Measurements from ENCODE around the gene PRDM16. TPM values are rescaled to one million over a fixed set of nuclear protein-coding genes. Genes with fewer than 3 reads are reported as not detected.

The PRDM16 gene
- total RNA-seq, 1 donor from 2014 or later: 0.43 TPM

DNA sequence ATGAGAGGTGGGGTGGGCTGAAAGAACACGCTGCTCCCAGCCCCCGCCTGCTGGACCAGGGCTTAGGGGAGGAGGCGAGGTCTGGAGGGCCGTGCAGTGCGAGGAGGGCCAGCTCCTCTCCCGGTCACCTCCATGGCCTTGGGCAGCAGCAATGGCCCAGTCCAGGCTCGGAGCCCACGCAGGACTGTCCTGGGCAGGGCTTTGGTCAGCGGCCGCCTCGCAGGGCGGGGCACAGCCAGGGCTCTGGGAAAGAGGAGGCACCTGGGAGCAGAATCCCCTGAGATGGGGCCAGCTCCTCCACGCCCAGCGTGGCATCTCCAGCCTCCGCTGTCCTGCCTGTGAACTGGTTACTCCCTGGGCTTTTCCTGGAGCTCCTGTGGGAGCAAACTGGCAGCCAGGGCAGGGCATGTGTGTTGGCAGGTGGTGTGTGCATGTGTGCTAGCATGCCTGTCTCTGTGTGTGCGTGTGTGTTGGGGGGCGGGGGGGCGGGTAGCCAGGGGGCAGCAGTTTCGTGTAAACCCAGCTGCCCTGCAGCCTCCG lies 412.9 kb downstream of the PRDM16 start:
- H4K20me1 ChIP-seq (ENCODE audit: insufficient read depth, low read length): no peaks in the 10 kb centered on the region
- H3K9ac ChIP-seq (ENCODE audit: low read length): no peak overlapping the region
- peaks cover 3% of the 10 kb centered on the region for H3K27me3 ChIP-seq (ENCODE audit: insufficient read depth, low read length)
- peaks cover 1% of the 10 kb centered on the region for H3K4me1 Mint-ChIP-seq (ENCODE audit: low read depth, unreplicated experiment)
- H3K36me3 ChIP-seq (ENCODE audit: insufficient read depth, low read length): no peaks in the 10 kb centered on the region
- H3K4me2 ChIP-seq (ENCODE audit: low read length): no peak overlapping the region
- no peak overlapping the region for H3K4me3 ChIP-seq (ENCODE audit: insufficient read depth, low read depth, low read length)
- no peak overlapping the region for H3K27ac Mint-ChIP-seq (ENCODE audit: unreplicated experiment)
- no peak for FAIRE-seq
- no peak for TF ChIP-seq EZH2 (IDR thresholded peaks at IDR 0.05; ENCODE audit: insufficient read depth, low read length)
- TF ChIP-seq, protein P1, sequence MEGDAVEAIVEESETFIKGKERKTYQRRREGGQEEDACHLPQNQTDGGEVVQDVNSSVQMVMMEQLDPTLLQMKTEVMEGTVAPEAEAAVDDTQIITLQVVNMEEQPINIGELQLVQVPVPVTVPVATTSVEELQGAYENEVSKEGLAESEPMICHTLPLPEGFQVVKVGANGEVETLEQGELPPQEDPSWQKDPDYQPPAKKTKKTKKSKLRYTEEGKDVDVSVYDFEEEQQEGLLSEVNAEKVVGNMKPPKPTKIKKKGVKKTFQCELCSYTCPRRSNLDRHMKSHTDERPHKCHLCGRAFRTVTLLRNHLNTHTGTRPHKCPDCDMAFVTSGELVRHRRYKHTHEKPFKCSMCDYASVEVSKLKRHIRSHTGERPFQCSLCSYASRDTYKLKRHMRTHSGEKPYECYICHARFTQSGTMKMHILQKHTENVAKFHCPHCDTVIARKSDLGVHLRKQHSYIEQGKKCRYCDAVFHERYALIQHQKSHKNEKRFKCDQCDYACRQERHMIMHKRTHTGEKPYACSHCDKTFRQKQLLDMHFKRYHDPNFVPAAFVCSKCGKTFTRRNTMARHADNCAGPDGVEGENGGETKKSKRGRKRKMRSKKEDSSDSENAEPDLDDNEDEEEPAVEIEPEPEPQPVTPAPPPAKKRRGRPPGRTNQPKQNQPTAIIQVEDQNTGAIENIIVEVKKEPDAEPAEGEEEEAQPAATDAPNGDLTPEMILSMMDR (IDR thresholded peaks at IDR 0.05; ENCODE audit: insufficient read depth, low read depth, low read length): no peak
- H3K79me2 ChIP-seq (ENCODE audit: insufficient read depth, low read length): no peaks in the 10 kb centered on the region
- H3K27me3 Mint-ChIP-seq (ENCODE audit: low read depth, unreplicated experiment): peaks cover 5% of the 10 kb centered on the region
- no peaks in the 10 kb centered on the region for H3K4me1 ChIP-seq (ENCODE audit: insufficient read depth, low read length)
- no peak overlapping the region for H3K27ac ChIP-seq (ENCODE audit: low read depth, low read length)
- H3K9me3 Mint-ChIP-seq (ENCODE audit: unreplicated experiment): no peaks in the 10 kb centered on the region
- H3K4me3 Mint-ChIP-seq (ENCODE audit: unreplicated experiment): no peak overlapping the region
- DNase-seq (ENCODE audit: low read depth): no peak
- H2AFZ ChIP-seq (ENCODE audit: low read depth, low read length): no peak overlapping the region
- H3K9me3 ChIP-seq (ENCODE audit: insufficient read depth, low read depth, low read length): no peaks in the 10 kb centered on the region
- H3K36me3 Mint-ChIP-seq (ENCODE audit: low read depth, unreplicated experiment): no peaks in the 10 kb centered on the region

- Histone ChIP-seq H2AFZ (ENCODE audit: low read depth, low read length) (no peak overlapping the region), H3K9ac (ENCODE audit: low read length) (no peak overlapping the region), H3K4me3 (ENCODE audit: insufficient read depth, low read depth, low read length) (no peak overlapping the region), H3K4me2 (ENCODE audit: low read length) (no peak overlapping the region), H3K27ac (ENCODE audit: low read depth, low read length) (no peak overlapping the region), H4K20me1 (ENCODE audit: insufficient read depth, low read length) (no peaks in the 10 kb centered on the region), H3K27me3 (ENCODE audit: insufficient read depth, low read length) (peaks cover 3% of the 10 kb centered on the region), H3K9me3 (ENCODE audit: insufficient read depth, low read depth, low read length) (no peaks in the 10 kb centered on the region), H3K79me2 (ENCODE audit: insufficient read depth, low read length) (no peaks in the 10 kb centered on the region), H3K36me3 (ENCODE audit: insufficient read depth, low read length) (no peaks in the 10 kb centered on the region), H3K4me1 (ENCODE audit: insufficient read depth, low read length) (no peaks in the 10 kb centered on the region)
- Mint-ChIP-seq H3K36me3 (ENCODE audit: low read depth, unreplicated experiment) (no peaks in the 10 kb centered on the region), H3K4me3 (ENCODE audit: unreplicated experiment) (no peak overlapping the region), H3K27ac (ENCODE audit: unreplicated experiment) (no peak overlapping the region), H3K27me3 (ENCODE audit: low read depth, unreplicated experiment) (peaks cover 6% of the 10 kb centered on the region), H3K9me3 (ENCODE audit: unreplicated experiment) (no peaks in the 10 kb centered on the region), H3K4me1 (ENCODE audit: low read depth, unreplicated experiment) (peaks cover 1% of the 10 kb centered on the region)
- DNase-seq (ENCODE audit: low read depth) (no peak), FAIRE-seq (no peak)
- TF ChIP-seq, protein P1 (IDR thresholded peaks at IDR 0.05; ENCODE audit: insufficient read depth, low read depth, low read length): no peak
- TF ChIP-seq EZH2 (IDR thresholded peaks at IDR 0.05; ENCODE audit: insufficient read depth, low read length): no peak
Measured at GRCh38 chr1:3482378-3482849, 413.4 kb downstream of the PRDM16 start.

GRCh38 chr1:3483380-3483779 lies 414.4 kb downstream of the PRDM16 start:
- H4K20me1 ChIP-seq (ENCODE audit: insufficient read depth, low read length): no peaks in the 10 kb centered on the region
- TF ChIP-seq, protein P1 (IDR thresholded peaks at IDR 0.05; ENCODE audit: insufficient read depth, low read depth, low read length): no peak
- TF ChIP-seq EZH2 (IDR thresholded peaks at IDR 0.05; ENCODE audit: insufficient read depth, low read length): no peak
- H3K27me3 Mint-ChIP-seq (ENCODE audit: low read depth, unreplicated experiment): peaks cover 12% of the 10 kb centered on the region
- no peak overlapping the region for H3K27ac ChIP-seq (ENCODE audit: low read depth, low read length)
- H3K9me3 Mint-ChIP-seq (ENCODE audit: unreplicated experiment): no peaks in the 10 kb centered on the region
- H3K4me3 ChIP-seq (ENCODE audit: insufficient read depth, low read depth, low read length): no peak overlapping the region
- no peak for FAIRE-seq
- H3K27ac Mint-ChIP-seq (ENCODE audit: unreplicated experiment): no peak overlapping the region
- H3K9ac ChIP-seq (ENCODE audit: low read length): no peak overlapping the region
- no peaks in the 10 kb centered on the region for H3K79me2 ChIP-seq (ENCODE audit: insufficient read depth, low read length)
- no peaks in the 10 kb centered on the region for H3K36me3 ChIP-seq (ENCODE audit: insufficient read depth, low read length)
- H3K4me1 ChIP-seq (ENCODE audit: insufficient read depth, low read length): no peaks in the 10 kb centered on the region
- no peaks in the 10 kb centered on the region for H3K36me3 Mint-ChIP-seq (ENCODE audit: low read depth, unreplicated experiment)
- peaks cover 1% of the 10 kb centered on the region for H3K4me1 Mint-ChIP-seq (ENCODE audit: low read depth, unreplicated experiment)
- no peak for DNase-seq (ENCODE audit: low read depth)
- H3K4me3 Mint-ChIP-seq (ENCODE audit: unreplicated experiment): no peak overlapping the region
- peaks cover 4% of the 10 kb centered on the region for H3K9me3 ChIP-seq (ENCODE audit: insufficient read depth, low read depth, low read length)
- no peak overlapping the region for H2AFZ ChIP-seq (ENCODE audit: low read depth, low read length)
- H3K4me2 ChIP-seq (ENCODE audit: low read length): no peak overlapping the region
- peaks cover 3% of the 10 kb centered on the region for H3K27me3 ChIP-seq (ENCODE audit: insufficient read depth, low read length)

All from astrocyte (in vitro differentiated cells and primary cell).